ENCODE data around the gene KLHDC1.

KLHDC1 gene

DNA sequence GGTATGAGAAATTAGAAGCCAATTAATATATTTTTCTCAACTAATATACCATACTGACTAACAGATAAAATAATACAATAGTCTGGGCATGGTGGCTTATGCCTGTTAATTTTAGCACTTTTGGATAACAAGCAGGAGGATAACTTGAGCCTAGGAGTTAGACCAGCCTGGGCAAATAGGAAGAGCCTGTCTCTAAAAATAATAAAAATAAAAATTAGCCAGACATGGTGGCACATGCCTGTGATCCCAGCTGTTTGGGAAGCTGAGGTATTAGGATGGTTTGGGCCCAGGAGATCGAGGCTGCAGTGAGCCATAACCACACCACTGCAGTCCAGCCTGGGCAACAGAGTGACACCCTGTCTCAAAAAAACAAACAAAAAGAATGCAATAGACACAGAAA lies 99.7 kb downstream of the KLHDC1 start:
- DNase-seq: no peak

DNA sequence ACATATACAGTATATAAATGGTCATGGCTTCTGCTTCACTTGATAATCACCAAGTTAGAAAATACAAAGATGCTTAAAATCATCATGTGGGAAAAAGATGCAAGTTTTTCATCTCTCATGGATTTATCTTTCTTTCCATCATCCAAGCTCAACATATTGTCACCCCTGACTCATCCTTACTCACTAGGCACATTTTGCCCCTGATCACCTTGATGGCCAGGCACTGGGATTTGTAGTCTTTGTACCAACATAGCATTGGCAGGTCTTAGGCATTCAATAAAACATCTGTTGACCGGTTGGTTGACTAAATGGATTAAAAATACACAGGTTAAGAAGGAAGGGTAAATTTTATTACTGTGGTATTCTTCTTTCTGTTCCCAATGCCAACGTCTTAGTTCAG lies 103.1 kb downstream of the KLHDC1 start:
- no peak for DNase-seq

All from stimulated activated naive CD4-positive, alpha-beta T cell (primary cell).